ENCODE results near the gene LMCD1.

GRCh38 chr3:8617921-8618320, 116.3 kb downstream of the LMCD1 start:
- TF ChIP-seq SMC3 (IDR thresholded peaks at IDR 0.05; ENCODE audit: low read depth, low read length) (no peak), CTCF (IDR thresholded peaks at IDR 0.05) (no peak), NFIC (IDR thresholded peaks at IDR 0.05; ENCODE audit: borderline replicate concordance) (no peak), RAD21 (IDR thresholded peaks at IDR 0.05; ENCODE audit: low read length) (no peak), ZBTB33 (IDR thresholded peaks at IDR 0.05; ENCODE audit: borderline replicate concordance, low read depth) (no peak), JUND (IDR thresholded peaks at IDR 0.05) (no peak), GATA2 (CRISPR knock-in tag; IDR thresholded peaks at IDR 0.05) (no peak), MAX (IDR thresholded peaks at IDR 0.05; ENCODE audit: low read depth) (no peak), POLR2AphosphoS5 (IDR thresholded peaks at IDR 0.05; ENCODE audit: low read depth, low read length) (no peak), MEF2A (IDR thresholded peaks at IDR 0.05; ENCODE audit: borderline replicate concordance, low read depth) (no peak), EP300 (IDR thresholded peaks at IDR 0.05; ENCODE audit: borderline replicate concordance in 1 of 2, low read depth in 1 of 2, low read length in 1 of 2) (no peak), SIN3A (IDR thresholded peaks at IDR 0.05; ENCODE audit: borderline replicate concordance, low read depth, low read length) (no peak), YY1 (IDR thresholded peaks at IDR 0.05; ENCODE audit: low read depth) (no peak), PBX3 (IDR thresholded peaks at IDR 0.05) (no peak)
